ENCODE results near the gene CDKN1A. TPM values are rescaled to one million over a fixed set of nuclear protein-coding genes. Genes with fewer than 3 reads are reported as not detected.

Gene CDKN1A
- polyA plus RNA-seq, 1 donor from 2014 or later: 23.0 TPM

DNA sequence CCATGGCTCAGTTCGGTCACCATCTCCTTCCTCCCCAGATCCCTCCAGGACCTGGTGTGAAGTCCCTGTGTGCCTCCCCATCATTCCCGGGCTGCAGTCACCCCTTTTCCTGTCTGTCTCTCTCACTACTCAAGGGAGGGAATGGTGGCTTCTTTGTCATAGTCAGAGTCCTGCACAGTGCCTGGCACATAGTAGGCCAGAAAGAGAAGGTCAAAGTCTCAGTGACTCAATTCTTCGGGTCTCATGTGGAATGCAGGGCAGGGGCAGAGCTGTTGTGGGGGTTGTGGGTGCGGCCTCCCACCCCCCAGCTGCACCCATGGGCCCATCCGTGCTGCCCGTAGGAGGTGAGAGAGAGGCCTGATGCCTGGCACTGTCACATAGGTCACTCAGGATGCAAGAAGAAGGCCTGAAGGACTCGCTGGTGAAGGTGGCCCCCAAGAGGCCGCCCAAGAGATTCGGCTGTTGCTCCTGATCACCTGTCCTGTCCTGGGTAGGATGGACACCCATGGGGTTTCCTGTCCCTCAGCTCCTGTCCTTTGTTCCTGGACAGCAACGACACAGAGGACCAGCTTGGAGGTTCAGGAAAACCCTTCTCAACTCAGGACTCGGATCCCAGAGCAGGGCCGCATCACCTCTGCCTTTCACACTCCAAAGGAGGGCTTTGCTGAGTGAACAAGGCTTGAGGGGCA lies 53.3 kb downstream of the CDKN1A start:
- H3K4me2 ChIP-seq (ENCODE audit: low read length): no peak overlapping the region
- no peaks in the 10 kb centered on the region for H4K20me1 ChIP-seq (ENCODE audit: insufficient read depth)
- H2AFZ ChIP-seq (ENCODE audit: low read depth, low read length): no peak overlapping the region
- H3K4me3 ChIP-seq (ENCODE audit: low read length): no peak overlapping the region
- H3K27me3 ChIP-seq (ENCODE audit: insufficient read depth, low read depth, low read length): no peaks in the 10 kb centered on the region
- H3K9me2 ChIP-seq (ENCODE audit: insufficient read depth, low read length): no peaks in the 10 kb centered on the region
- H3K36me3 ChIP-seq (ENCODE audit: insufficient read depth, low read length): no peaks in the 10 kb centered on the region
- TF ChIP-seq POLR2AphosphoS5 (IDR thresholded peaks at IDR 0.05) (no peak), EP300 (conservative IDR thresholded peaks at IDR 0.05; ENCODE audit: poor library complexity, severe bottlenecking) (no peak), SMC3 (conservative IDR thresholded peaks at IDR 0.05; ENCODE audit: poor library complexity) (no peak), EZH2 (IDR thresholded peaks at IDR 0.05; ENCODE audit: borderline replicate concordance, insufficient read depth, low read length, poor library complexity, severe bottlenecking) (no peak), TAF1 (IDR thresholded peaks at IDR 0.05; ENCODE audit: low read depth) (no peak), MXI1 (conservative IDR thresholded peaks at IDR 0.05; ENCODE audit: poor library complexity, severe bottlenecking) (no peak), RAD21 (conservative IDR thresholded peaks at IDR 0.05) (no peak)
- TF ChIP-seq, protein P1, sequence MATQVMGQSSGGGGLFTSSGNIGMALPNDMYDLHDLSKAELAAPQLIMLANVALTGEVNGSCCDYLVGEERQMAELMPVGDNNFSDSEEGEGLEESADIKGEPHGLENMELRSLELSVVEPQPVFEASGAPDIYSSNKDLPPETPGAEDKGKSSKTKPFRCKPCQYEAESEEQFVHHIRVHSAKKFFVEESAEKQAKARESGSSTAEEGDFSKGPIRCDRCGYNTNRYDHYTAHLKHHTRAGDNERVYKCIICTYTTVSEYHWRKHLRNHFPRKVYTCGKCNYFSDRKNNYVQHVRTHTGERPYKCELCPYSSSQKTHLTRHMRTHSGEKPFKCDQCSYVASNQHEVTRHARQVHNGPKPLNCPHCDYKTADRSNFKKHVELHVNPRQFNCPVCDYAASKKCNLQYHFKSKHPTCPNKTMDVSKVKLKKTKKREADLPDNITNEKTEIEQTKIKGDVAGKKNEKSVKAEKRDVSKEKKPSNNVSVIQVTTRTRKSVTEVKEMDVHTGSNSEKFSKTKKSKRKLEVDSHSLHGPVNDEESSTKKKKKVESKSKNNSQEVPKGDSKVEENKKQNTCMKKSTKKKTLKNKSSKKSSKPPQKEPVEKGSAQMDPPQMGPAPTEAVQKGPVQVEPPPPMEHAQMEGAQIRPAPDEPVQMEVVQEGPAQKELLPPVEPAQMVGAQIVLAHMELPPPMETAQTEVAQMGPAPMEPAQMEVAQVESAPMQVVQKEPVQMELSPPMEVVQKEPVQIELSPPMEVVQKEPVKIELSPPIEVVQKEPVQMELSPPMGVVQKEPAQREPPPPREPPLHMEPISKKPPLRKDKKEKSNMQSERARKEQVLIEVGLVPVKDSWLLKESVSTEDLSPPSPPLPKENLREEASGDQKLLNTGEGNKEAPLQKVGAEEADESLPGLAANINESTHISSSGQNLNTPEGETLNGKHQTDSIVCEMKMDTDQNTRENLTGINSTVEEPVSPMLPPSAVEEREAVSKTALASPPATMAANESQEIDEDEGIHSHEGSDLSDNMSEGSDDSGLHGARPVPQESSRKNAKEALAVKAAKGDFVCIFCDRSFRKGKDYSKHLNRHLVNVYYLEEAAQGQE (IDR thresholded peaks at IDR 0.05; ENCODE audit: borderline replicate concordance): no peak
- TF ChIP-seq, protein P2, sequence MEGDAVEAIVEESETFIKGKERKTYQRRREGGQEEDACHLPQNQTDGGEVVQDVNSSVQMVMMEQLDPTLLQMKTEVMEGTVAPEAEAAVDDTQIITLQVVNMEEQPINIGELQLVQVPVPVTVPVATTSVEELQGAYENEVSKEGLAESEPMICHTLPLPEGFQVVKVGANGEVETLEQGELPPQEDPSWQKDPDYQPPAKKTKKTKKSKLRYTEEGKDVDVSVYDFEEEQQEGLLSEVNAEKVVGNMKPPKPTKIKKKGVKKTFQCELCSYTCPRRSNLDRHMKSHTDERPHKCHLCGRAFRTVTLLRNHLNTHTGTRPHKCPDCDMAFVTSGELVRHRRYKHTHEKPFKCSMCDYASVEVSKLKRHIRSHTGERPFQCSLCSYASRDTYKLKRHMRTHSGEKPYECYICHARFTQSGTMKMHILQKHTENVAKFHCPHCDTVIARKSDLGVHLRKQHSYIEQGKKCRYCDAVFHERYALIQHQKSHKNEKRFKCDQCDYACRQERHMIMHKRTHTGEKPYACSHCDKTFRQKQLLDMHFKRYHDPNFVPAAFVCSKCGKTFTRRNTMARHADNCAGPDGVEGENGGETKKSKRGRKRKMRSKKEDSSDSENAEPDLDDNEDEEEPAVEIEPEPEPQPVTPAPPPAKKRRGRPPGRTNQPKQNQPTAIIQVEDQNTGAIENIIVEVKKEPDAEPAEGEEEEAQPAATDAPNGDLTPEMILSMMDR (IDR thresholded peaks at IDR 0.05; ENCODE audit: poor library complexity, severe bottlenecking): no peak
- H3K9ac ChIP-seq (ENCODE audit: low read length): no peak overlapping the region
- H3K9me3 ChIP-seq (ENCODE audit: low read length): no peaks in the 10 kb centered on the region
- no peaks in the 10 kb centered on the region for H3F3A ChIP-seq (ENCODE audit: insufficient read depth, low read length, poor library complexity, severe bottlenecking)
- no peaks in the 10 kb centered on the region for H3K79me2 ChIP-seq (replicated peaks; ENCODE audit: insufficient read depth, low read length)
- H3K27ac ChIP-seq (ENCODE audit: low read length): no peak overlapping the region

DNA sequence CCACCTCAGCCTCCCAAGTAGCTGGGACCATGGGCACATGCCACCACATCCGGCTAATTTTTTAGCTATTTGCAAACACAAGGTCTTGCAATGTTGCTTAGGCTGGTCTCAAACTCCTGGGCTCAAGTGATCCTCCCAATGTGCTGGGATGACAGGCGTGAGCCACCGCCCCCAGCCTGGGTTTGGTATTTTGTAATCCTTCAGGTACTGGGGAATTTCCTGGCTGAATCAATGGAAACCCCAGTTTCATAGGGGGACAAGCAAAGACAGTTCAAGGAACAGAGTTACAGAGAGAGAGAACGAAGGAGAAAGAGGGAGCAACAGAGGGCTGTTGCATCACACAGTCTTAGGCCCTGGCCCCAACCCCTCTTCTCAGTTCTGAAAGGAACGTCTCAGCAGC lies 54.8 kb downstream of the CDKN1A start:
- H3F3A ChIP-seq (ENCODE audit: insufficient read depth, low read length, poor library complexity, severe bottlenecking): no peaks in the 10 kb centered on the region
- H3K4me3 ChIP-seq (ENCODE audit: low read length): no peak overlapping the region
- H3K27ac ChIP-seq (ENCODE audit: low read length): no peak overlapping the region
- H4K20me1 ChIP-seq (ENCODE audit: insufficient read depth): no peaks in the 10 kb centered on the region
- H3K9me2 ChIP-seq (ENCODE audit: insufficient read depth, low read length): no peaks in the 10 kb centered on the region
- H3K9me3 ChIP-seq (ENCODE audit: low read length): no peaks in the 10 kb centered on the region
- H3K4me2 ChIP-seq (ENCODE audit: low read length): no peak overlapping the region
- H3K9ac ChIP-seq (ENCODE audit: low read length): no peak overlapping the region
- TF ChIP-seq SMC3 (conservative IDR thresholded peaks at IDR 0.05; ENCODE audit: poor library complexity): no peak
- TF ChIP-seq, protein P1 (IDR thresholded peaks at IDR 0.05; ENCODE audit: borderline replicate concordance): no peak
- TF ChIP-seq, protein P2 (IDR thresholded peaks at IDR 0.05; ENCODE audit: poor library complexity, severe bottlenecking): no peak
- TF ChIP-seq MXI1 (conservative IDR thresholded peaks at IDR 0.05; ENCODE audit: poor library complexity, severe bottlenecking): no peak
- TF ChIP-seq EZH2 (IDR thresholded peaks at IDR 0.05; ENCODE audit: borderline replicate concordance, insufficient read depth, low read length, poor library complexity, severe bottlenecking): no peak
- no peak for TF ChIP-seq POLR2AphosphoS5 (IDR thresholded peaks at IDR 0.05)
- no peak for TF ChIP-seq RAD21 (conservative IDR thresholded peaks at IDR 0.05)
- TF ChIP-seq EP300 (conservative IDR thresholded peaks at IDR 0.05; ENCODE audit: poor library complexity, severe bottlenecking): no peak
- TF ChIP-seq TAF1 (IDR thresholded peaks at IDR 0.05; ENCODE audit: low read depth): no peak
- no peaks in the 10 kb centered on the region for H3K36me3 ChIP-seq (ENCODE audit: insufficient read depth, low read length)
- no peaks in the 10 kb centered on the region for H3K27me3 ChIP-seq (ENCODE audit: insufficient read depth, low read depth, low read length)
- no peaks in the 10 kb centered on the region for H3K79me2 ChIP-seq (replicated peaks; ENCODE audit: insufficient read depth, low read length)
- H2AFZ ChIP-seq (ENCODE audit: low read depth, low read length): no peak overlapping the region

Measured in neural cell (in vitro differentiated cells).